ENCODE measurements around the gene RBMS3. TPM values are rescaled to one million over a fixed set of nuclear protein-coding genes. Genes with fewer than 3 reads are reported as not detected.

Gene RBMS3
- total and polyA plus RNA-seq, 2 of the 8 experiments (the other 6 are each of a cell fraction or from before 2014, with no cell fraction given): 3.7 to 6.9 TPM

- Histone ChIP-seq H3K18ac (ENCODE audit: extremely low read depth, low read length) (no peak overlapping the region), H3K14ac (ENCODE audit: insufficient read length) (no peak overlapping the region), H4K20me1 (replicated peaks in 1 of 2; ENCODE audit: control insufficient read depth in 1 of 2, insufficient read depth in 2 of 2, low read length in 2 of 2) (no peaks in the 10 kb centered on the region), H3K79me1 (ENCODE audit: low read depth, low read length) (no peaks in the 10 kb centered on the region), H3K4ac (replicated peaks; ENCODE audit: insufficient read length, low read depth, low read length) (no peak overlapping the region), H4K8ac (ENCODE audit: extremely low read depth, insufficient read depth, low read length) (no peak overlapping the region), H2BK12ac (ENCODE audit: low read depth, low read length) (no peak overlapping the region), H2AK5ac (ENCODE audit: low read depth, low read length) (no peak overlapping the region), H3K4me3 (ENCODE audit: extremely low read depth in 1 of 4, insufficient read depth in 2 of 4, low read depth in 3 of 4, low read length in 4 of 4) (no peak overlapping the region), H2BK20ac (ENCODE audit: low read length) (no peak overlapping the region), H3K36me3 (ENCODE audit: control insufficient read depth in 2 of 4, insufficient read depth in 4 of 4, low read length in 3 of 4) (no peaks in the 10 kb centered on the region; a peak in 1 of 8 replicates), H3K56ac (replicated peaks; ENCODE audit: insufficient read length, low read depth, low read length) (no peak overlapping the region), H2BK120ac (replicated peaks; ENCODE audit: low read depth, low read length) (no peak overlapping the region), H3K4me2 (ENCODE audit: insufficient read depth in 1 of 2, low read depth in 2 of 2, low read length in 2 of 2) (no peak overlapping the region), H2BK15ac (ENCODE audit: low read length) (no peak overlapping the region), H2AFZ (ENCODE audit: low read length) (no peak overlapping the region), H3K9me3 (ENCODE audit: insufficient read depth in 2 of 2, low read depth in 1 of 2, low read length in 1 of 2) (peaks cover 0 to 7% of the 10 kb centered on the region in 2 experiments; a peak in 1 of 4 replicates), H3K23me2 (ENCODE audit: low read depth, low read length) (no peaks in the 10 kb centered on the region; the same call in 1 of the 2 replicates), H4K91ac (replicated peaks; ENCODE audit: insufficient read length, low read length) (no peak overlapping the region), H4K5ac (ENCODE audit: insufficient read length, low read depth, low read length) (no peak overlapping the region), H3K27me3 (replicated peaks in 1 of 4; ENCODE audit: control insufficient read depth in 3 of 4, extremely low read depth in 1 of 4, insufficient read depth in 3 of 4, low read length in 3 of 4) (no peaks in the 10 kb centered on the region), H3K27ac (ENCODE audit: low read depth, low read length) (no peak overlapping the region), H3K79me2 (ENCODE audit: control insufficient read depth in 1 of 2, insufficient read depth in 2 of 2, low read length in 2 of 2) (no peaks in the 10 kb centered on the region), H3K9ac (replicated peaks in 1 of 4; ENCODE audit: extremely low read depth in 1 of 4, low read depth in 3 of 4, low read length in 3 of 4) (no peak overlapping the region), H3K23ac (ENCODE audit: insufficient read length) (no peak overlapping the region), H3K4me1 (replicated peaks in 1 of 4; ENCODE audit: control insufficient read depth in 3 of 4, insufficient read depth in 4 of 4, low read length in 3 of 4) (peaks cover 0 to 9% (median 0%) of the 10 kb centered on the region in 4 experiments; a peak in 2 of 7 replicates), H2BK5ac (ENCODE audit: low read depth, low read length) (no peak overlapping the region)
- FAIRE-seq (no peak), DNase-seq (ENCODE audit: low read depth in 1 of 2, low spot score in 2 of 2) (no peak)
- WGBS, 2 experiments (ENCODE audit: extremely low coverage in 1 of 2, insufficient coverage in 1 of 2, insufficient read length in 1 of 2, insufficient replicate concordance in 2 of 2, low coverage in 1 of 2, low lambda C conversion rate in 2 of 2, missing lambda C conversion rate in 1 of 2): 92% methylated on average over 3 of the region's 3 CpGs; no CpG with 5 or more reads in 1 of the 2 experiments
- ChIA-PET CTCF (ENCODE audit: partially characterized antibody) (interaction anchor here (0.9 kb wide), 1 partner anchor 98 kb away, joined by 3 read pairs; no protein-coding TSS in a partner anchor), POLR2A (ENCODE audit: partially characterized antibody) (no interaction called here)
- TF ChIP-seq MAFK (IDR thresholded peaks at IDR 0.05; ENCODE audit: low read depth, low read length): no peak
- no peak for TF ChIP-seq KDM5A (IDR thresholded peaks at IDR 0.05; ENCODE audit: low read length)
- TF ChIP-seq GTF2F1 (IDR thresholded peaks at IDR 0.05; ENCODE audit: borderline replicate concordance, low read depth, low read length): no peak
- no peak for TF ChIP-seq HDAC2 (IDR thresholded peaks at IDR 0.05; ENCODE audit: borderline replicate concordance in 1 of 2, low read depth in 2 of 2, low read length in 2 of 2)
- TF ChIP-seq SRF (IDR thresholded peaks at IDR 0.05; ENCODE audit: low read depth, low read length): no peak
- no peak for TF ChIP-seq YY1 (IDR thresholded peaks at IDR 0.05; ENCODE audit: low read depth, low read length)
- no peak for TF ChIP-seq GABPA (IDR thresholded peaks at IDR 0.05; ENCODE audit: borderline replicate concordance, insufficient read depth, low read length)
- no peak for TF ChIP-seq SP2 (IDR thresholded peaks at IDR 0.05; ENCODE audit: low read length)
- TF ChIP-seq TCF12 (IDR thresholded peaks at IDR 0.05; ENCODE audit: low read depth, low read length): no peak
- no peak for TF ChIP-seq ATF2 (IDR thresholded peaks at IDR 0.05; ENCODE audit: low read length)
- no peak for TF ChIP-seq SAP30 (IDR thresholded peaks at IDR 0.05; ENCODE audit: insufficient read depth, insufficient replicate concordance, low read length)
- TF ChIP-seq MAX (IDR thresholded peaks at IDR 0.05): no peak
Observed at GRCh38 chr3:29637068-29637467, 356.2 kb downstream of the RBMS3 start.
